ENCODE data around the gene TMEM161A.

- no peak for TF ChIP-seq CTCF (IDR thresholded peaks at IDR 0.05 in 8 of 11, conservative IDR thresholded peaks at IDR 0.05 in 3 of 11)
- TF ChIP-seq POLR2AphosphoS5 (IDR thresholded peaks at IDR 0.05): no peak
Measured at GRCh38 chr19:19140476-19140875, 2.2 kb upstream of the TMEM161A start.
